HCT116 (cell line): Measurements from ENCODE around the gene KLHDC3.

ENCODE experiments used
- CTCF ChIP-seq, 3 experiments: fragments of 200-600 bp in 1 of 3; sonication (generic) in 1 of 3; IDR thresholded peaks in 2 of 3; conservative IDR thresholded peaks in 1 of 3; 2 replicates each; pipeline ENCODE4 v1.5.1; 2012 to 2017; ENCODE audit warnings: low read depth in 2 of 3, low read length in 2 of 3, antibody characterized with exemption in 1 of 3, borderline replicate concordance in 1 of 3, control low read depth in 1 of 3, mild to moderate bottlenecking in 1 of 3, mixed read lengths in 1 of 3, mixed run types in 1 of 3, moderate library complexity in 1 of 3; ENCODE audit not compliant: insufficient read depth in 1 of 3
- ELF1 ChIP-seq: IDR thresholded peaks from 2 replicates; pipeline ENCODE4 v1.6.1; 2012; ENCODE audit warnings: low read depth, borderline replicate concordance
- EZH2 ChIP-seq: fragments of 200-600 bp; sonication (generic); IDR thresholded peaks from 2 replicates; pipeline ENCODE4 v1.6.1; 2017; ENCODE audit warnings: antibody characterized with exemption, mixed run types
- JUND ChIP-seq: IDR thresholded peaks from 2 replicates; pipeline ENCODE4 v1.6.1; 2012
- MAX ChIP-seq: IDR thresholded peaks from 2 replicates; pipeline ENCODE4 v1.6.1; 2012
- POLR2A ChIP-seq: IDR thresholded peaks from 2 replicates; pipeline ENCODE4 v1.7.0; 2011; ENCODE audit warnings: borderline replicate concordance; ENCODE audit not compliant: insufficient read depth, insufficient read length; ENCODE audit errors: extremely low read depth
- POLR2AphosphoS5 ChIP-seq: IDR thresholded peaks from 2 replicates; pipeline ENCODE4 v1.6.1; 2011; ENCODE audit warnings: mild to moderate bottlenecking, low read depth, low read length, moderate library complexity
- RAD21 ChIP-seq: IDR thresholded peaks from 2 replicates; pipeline ENCODE4 v1.6.1; 2012; ENCODE audit warnings: low read depth, mild to moderate bottlenecking
- SIN3A ChIP-seq: IDR thresholded peaks from 2 replicates; pipeline ENCODE4 v1.6.1; 2012; ENCODE audit warnings: low read depth
- TF ChIP-seq, protein P1 (sequence below): IDR thresholded peaks from 2 replicates; pipeline ENCODE4 v1.6.1; 2012

DNA sequence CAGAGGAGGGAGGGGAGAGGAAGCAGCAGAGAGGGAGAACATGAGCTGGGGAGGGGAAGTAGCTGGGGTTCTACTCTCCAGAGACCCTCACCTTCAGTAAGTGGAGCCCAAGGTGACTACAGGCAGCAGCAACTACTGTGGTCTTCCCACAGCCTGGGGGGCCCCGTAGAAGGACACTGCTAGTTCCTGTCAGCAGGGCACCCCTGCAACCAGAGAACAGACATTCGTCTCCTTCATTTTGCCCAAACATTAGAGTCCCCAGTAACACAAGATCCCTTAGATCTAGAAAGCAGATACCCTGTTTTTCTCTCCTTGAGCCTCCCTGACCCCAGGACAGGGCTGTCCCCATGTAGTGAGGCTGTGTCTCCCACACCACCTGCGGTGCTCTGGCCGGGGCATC lies 45.3 kb upstream of the KLHDC3 start:
- TF ChIP-seq MAX (no peak), CTCF (IDR thresholded peaks at IDR 0.05 in 2 of 3, conservative IDR thresholded peaks at IDR 0.05 in 1 of 3; ENCODE audit: borderline replicate concordance in 1 of 3, insufficient read depth in 1 of 3, low read depth in 2 of 3, low read length in 2 of 3) (no peak), SIN3A (no peak), JUND (no peak), EZH2 (no peak), POLR2A (no peak), RAD21 (no peak), POLR2AphosphoS5 (no peak), ELF1 (no peak)
- TF ChIP-seq, protein P1, sequence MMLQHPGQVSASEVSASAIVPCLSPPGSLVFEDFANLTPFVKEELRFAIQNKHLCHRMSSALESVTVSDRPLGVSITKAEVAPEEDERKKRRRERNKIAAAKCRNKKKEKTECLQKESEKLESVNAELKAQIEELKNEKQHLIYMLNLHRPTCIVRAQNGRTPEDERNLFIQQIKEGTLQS, result no peak
